Activated T-cell treated with anti-CD3 and anti-CD28 coated beads, Interleukin-2, amount 50 U/mL, for 1 hour (primary cell): ENCODE data around the gene ZNF48.

Experiments
- DNase-seq: peaks from one replicate; pipeline ENCODE4 v3.0.0-alpha.2; 2020

Gene ZNF48

GRCh38 chr16:30444231-30445148, 49.3 kb downstream of the ZNF48 start:
- no peak for DNase-seq

- no peak for DNase-seq
Measured at GRCh38 chr16:30445149-30445407, 49.9 kb downstream of the ZNF48 start.

- peak; percentile 95 for DNase-seq
Measured at GRCh38 chr16:30445408-30446202, 50.4 kb downstream of the ZNF48 start, which contains the start of gene SEPHS2. SEPHS2 (minus strand) TSS chr16:30445874; CDS start chr16:30445727, 147 bp downstream.

DNA sequence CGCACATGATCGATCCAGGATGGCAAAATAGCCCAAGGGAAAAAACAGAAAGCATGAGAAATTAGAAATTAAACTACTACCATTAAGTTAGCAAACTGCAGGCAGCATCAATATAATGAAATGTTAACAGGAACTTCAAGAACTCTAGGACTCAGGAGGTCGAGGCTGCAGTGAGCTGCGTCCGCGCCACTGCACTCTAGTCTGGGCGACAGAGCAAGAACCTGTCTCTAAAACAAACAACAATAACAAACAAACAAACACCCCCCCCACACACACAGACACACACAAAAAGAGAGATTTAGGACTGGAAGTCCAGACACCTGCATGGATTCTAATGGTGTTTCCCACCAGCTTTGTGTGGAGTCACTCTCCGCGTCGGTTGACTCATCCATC, 51.0 kb downstream of the ZNF48 start:
- DNase-seq = no peak

- DNase-seq = no peak
Measured at GRCh38 chr16:30447512-30448226, 52.4 kb downstream of the ZNF48 start.

DNA sequence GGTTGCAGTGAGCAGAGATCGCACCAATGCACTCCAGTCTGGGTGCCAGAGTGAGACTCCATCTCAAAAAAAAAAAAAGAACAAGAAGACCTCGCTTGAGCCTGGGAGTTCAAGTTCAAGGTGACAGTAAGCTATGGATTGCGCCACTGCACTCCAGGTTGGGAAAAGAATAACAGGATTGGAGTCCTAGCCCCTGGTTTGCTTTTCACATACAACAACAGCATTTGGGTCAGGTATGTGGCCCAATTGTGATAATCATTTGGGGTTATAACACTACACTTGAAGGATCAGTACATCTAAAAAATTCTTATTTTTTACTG, 53.9 kb downstream of the ZNF48 start:
- no peak for DNase-seq
